PC-9 (cell line): ENCODE data around the gene RRAD.

Experiments
- EZH2 ChIP-seq: fragments of 200-600 bp; sonication (generic); IDR thresholded peaks from 2 replicates; pipeline ENCODE4 v1.8.0; 2017; ENCODE audit warnings: antibody characterized with exemption, low read depth
- TF ChIP-seq, protein P1 (sequence below): fragments of 200-600 bp; sonication (generic); conservative IDR thresholded peaks from 2 replicates; pipeline ENCODE4 v1.6.1; 2017; ENCODE audit warnings: mixed run types, antibody characterized with exemption, mild to moderate bottlenecking, moderate library complexity

- TF ChIP-seq, protein P1, sequence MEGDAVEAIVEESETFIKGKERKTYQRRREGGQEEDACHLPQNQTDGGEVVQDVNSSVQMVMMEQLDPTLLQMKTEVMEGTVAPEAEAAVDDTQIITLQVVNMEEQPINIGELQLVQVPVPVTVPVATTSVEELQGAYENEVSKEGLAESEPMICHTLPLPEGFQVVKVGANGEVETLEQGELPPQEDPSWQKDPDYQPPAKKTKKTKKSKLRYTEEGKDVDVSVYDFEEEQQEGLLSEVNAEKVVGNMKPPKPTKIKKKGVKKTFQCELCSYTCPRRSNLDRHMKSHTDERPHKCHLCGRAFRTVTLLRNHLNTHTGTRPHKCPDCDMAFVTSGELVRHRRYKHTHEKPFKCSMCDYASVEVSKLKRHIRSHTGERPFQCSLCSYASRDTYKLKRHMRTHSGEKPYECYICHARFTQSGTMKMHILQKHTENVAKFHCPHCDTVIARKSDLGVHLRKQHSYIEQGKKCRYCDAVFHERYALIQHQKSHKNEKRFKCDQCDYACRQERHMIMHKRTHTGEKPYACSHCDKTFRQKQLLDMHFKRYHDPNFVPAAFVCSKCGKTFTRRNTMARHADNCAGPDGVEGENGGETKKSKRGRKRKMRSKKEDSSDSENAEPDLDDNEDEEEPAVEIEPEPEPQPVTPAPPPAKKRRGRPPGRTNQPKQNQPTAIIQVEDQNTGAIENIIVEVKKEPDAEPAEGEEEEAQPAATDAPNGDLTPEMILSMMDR: no peak
- TF ChIP-seq EZH2: no peak
Observed at GRCh38 chr16:66913711-66914110, 11.6 kb downstream of the RRAD start.
